G401.6 (cell line): Measurements from ENCODE around the gene PCYT2.
A peak's percentile ranks its signal among the peaks of the same experiment; 100 is the strongest.

ENCODE experiments used
- FAIRE-seq: peaks from 2 replicates; lab custom pipeline; 2012; peaks lifted over from hg19 to GRCh38; lab: Jason Lieb, UNC

PCYT2 gene

DNA sequence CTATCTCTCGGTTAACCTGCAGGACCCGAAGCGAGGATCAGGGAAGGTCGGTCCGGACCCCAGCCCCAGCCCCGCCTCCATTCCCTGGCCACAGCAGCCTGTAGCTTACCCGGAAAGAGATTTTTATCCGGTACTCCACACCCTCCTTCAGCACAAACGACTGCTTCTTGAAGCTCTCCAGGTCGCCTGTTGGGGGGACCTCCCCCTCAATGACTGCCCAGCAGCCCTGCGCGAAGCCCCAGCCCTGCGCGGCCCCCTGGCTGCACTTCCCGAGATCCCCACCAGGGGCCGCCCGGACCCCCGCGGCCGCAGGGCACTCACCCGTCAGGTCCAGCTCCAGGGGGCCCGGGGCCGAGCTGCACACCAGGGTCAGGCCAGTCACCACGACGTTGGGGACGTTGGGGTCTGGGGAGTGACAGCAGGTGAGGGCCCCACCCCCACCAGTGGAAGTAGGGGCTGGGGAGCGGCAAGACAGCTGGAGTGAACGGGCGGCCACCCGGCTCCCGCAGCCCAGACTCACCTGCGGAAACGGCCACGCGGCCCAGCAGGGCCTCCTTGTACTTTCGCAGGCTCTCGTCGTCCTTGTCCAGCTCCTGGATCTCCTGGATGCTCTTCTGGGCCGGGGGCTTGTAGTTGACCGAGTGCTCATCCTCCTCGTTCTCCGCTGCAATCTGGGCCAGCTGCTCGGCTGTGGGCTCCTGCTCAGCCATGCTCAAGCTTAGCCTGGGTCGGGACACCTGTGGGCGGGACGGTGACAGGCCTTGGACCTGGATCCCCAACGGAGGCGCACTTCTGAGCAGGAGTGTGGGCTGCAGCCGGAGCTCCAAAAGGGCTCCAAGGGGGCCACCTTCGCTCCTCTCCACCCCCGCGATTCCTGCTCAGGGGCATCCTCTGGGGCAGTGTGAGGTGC lies 41.7 kb downstream of the PCYT2 start:
- no peak for FAIRE-seq

GRCh38 chr17:81868674-81869220 lies 42.5 kb downstream of the PCYT2 start:
- FAIRE-seq = no peak

GRCh38 chr17:81867991-81868673 lies 43.1 kb downstream of the PCYT2 start:
- FAIRE-seq = no peak

GRCh38 chr17:81867170-81867990 lies 43.8 kb downstream of the PCYT2 start:
- peak; percentile 30 for FAIRE-seq

GRCh38 chr17:81866440-81867169 lies 44.6 kb downstream of the PCYT2 start:
- no peak for FAIRE-seq

DNA sequence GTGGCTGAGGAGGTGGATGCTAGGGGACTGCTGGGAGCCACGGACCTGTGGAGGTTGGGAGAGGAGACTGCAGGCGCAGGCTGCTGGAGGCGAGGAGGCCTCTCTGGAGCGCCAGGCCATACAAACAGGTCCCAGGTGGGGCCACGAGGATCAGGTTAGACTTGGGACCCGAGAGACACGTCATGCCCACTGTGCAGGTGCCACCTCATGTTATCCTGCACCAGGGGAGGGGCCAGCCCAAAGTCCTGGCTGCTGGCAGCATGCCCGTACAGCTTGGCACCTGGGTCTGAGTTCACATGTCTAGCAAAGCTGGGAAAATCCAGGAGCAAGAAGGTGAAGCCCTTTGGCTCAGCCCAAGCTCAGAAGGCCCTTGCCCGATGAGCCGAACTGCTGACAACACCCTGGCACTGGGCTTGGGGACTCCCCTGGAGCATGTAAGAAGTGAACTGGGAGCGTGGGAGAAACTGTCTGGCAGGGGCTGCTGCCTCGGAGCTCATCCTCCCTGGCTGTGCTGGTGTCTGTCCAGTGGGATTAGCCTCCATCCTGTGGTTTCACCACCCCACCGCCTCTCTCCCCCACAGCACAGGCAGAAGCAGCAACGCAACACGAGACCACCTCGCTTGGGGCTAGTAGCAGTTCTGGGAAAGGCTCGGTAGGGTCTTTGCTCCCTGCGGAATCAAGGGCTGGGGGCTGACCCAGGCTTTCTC lies 45.3 kb downstream of the PCYT2 start:
- FAIRE-seq = no peak

DNA sequence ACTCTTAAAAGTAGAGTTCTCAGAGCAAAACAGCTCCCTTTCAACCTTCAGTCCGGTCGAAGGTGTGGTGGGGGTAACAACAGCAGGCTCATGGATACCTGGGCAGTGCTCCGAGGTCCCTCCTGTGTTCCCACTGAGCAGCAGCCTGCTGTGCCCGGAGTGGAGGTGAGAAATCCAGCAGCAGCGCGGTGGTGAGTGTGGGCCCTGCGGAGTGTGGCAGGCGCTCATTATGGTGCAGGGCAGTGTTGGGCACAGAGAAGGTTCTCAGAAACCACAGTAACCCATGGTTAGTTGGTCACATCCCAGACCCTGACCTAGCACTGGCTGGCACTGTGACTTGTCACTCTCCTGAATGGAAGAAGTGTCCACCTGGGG lies 45.9 kb downstream of the PCYT2 start:
- no peak for FAIRE-seq

- no peak for FAIRE-seq
Measured at GRCh38 chr17:81863833-81864768, 47.1 kb downstream of the PCYT2 start.

DNA sequence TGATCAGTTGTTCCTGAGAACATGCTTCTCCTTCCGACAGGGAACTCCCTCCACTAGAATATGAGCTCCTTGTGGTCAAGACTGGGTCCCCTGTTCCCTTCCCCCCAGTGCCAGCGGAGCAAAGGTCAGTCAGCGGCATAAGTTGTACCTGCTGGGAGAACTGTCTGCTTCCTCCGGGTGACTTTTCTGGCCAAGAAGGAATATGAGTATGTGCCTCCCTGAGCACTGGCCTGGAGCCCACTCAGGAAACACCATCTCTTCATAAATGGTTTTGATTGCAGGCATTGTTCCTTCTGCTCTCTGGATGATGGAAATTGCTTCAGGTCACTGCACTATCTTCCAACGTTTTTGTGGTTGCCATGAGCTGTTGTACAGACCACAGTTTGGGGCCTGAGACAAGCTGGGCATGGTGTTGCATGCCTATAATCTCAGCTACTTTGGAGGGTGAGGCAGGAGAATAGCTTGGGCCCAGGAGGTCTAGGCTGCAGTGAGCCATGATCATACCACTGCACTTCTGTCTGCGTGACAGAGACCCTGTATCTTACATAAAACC lies 48.0 kb downstream of the PCYT2 start:
- FAIRE-seq = no peak

- FAIRE-seq = peak; percentile 99
Measured at GRCh38 chr17:81860756-81861568, 50.2 kb downstream of the PCYT2 start.

GRCh38 chr17:81859906-81860755 lies 51.1 kb downstream of the PCYT2 start, which contains the start of gene P4HB:
Gene P4HB, minus strand, starts transcription at chr17:81860535. Its CDS starts 64 bp downstream, at chr17:81860471.
- no peak for FAIRE-seq

DNA sequence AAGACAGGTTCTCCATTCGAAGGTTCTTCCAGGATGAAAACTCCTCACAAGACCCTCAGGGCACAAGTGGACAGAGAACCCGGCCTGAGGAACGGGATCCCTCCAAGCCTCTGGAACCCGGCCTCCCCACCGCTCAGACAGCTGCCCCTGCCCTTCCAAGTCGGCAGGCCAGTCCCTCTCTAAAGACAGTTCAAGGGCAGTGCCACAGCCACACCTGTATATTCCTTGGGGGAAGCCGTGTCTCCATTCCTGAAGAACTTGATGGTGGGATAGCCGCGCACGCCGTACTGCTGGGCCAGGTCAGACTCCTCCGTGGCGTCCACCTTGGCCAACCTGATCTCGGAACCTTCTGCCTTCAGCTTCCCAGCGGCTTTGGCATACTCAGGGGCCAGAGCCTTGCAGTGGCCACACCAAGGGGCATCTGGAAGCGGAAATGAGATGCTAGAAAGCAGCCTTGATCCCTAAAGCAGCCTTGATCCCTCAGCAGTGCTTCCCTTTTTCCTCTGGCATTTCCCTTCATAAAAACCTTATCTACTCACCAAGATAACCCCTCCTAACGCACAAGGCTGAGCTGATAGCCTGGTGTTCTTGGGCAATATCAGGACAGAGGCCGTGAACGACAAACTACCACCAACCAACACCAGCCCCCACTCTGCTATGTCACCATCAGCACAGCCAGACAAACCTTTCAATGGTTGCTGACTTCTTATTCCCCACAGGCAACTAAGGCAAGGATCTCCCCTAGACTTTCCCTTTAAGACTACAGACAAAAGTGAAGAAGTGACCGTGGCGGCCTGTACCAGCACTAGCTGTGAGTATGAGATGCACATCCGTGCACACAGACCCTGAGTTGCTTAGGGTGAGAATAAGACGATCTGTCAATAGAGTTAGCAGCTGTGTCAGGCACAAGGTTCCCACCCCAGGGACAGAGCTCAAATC lies 52.0 kb downstream of the PCYT2 start:
- FAIRE-seq = no peak

DNA sequence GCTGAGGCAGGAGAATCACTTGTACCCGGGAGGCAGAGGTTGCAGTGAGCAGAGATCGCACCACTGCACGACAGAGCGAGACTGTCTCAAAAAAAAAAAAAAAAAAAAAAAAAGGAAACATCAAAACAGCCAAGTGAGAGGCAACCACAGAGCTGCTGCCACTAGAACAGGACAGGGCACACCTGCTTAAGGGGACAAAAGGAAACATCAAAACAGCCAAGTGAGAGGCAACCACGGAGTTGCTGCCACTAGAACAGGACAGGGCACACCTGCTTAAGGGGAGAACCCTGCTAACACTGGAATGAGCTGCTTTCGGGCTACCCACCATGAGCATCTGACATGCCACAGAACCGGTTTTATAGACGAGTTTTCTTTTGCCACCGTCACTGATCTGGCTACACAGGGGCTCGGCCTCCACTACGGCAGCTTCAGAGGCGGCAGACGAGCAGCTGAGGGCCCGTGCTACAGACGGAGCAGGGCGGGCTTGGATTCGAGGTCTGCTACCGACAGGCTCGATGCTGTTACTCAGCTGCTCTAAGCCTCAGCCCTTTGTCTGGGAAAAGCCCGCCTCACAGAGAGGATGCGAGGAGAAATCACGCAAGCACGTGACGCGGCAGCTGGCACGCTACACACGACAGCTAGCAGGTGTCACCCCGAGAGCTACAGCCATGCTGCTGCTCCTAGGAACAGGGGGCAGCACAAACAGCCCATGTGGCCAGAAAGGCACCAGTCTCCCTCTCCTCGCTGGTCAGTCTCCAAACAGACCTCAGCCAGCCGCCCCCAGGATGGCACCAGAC lies 52.8 kb downstream of the PCYT2 start:
- no peak for FAIRE-seq

- no peak for FAIRE-seq
Measured at GRCh38 chr17:81854974-81855774, 56.0 kb downstream of the PCYT2 start.

GRCh38 chr17:81852237-81852636 lies 59.0 kb downstream of the PCYT2 start:
- FAIRE-seq = no peak
